ENCODE results near the gene TMEM260.
"Not testable (repeated sequence)": the region's sequence is repeated elsewhere in the genome, so short reads cannot be mapped to it uniquely, and the experiment has no call there.

TMEM260 gene

GRCh38 chr14:56590535-56590960 is 10.9 kb downstream of the TMEM260 start:
- in situ Hi-C loops (cut with MboI; ENCODE audit: low pct_unique_long_range_greater_than_20kb, low sequenced_read_pairs, unreplicated experiment), result no loop called here
- no peak for TF ChIP-seq CTCF (IDR thresholded peaks at IDR 0.05; ENCODE audit: extremely low read depth, insufficient read depth, missing control alignments)
- DNase-seq (ENCODE audit: low spot score), result no peak

GRCh38 chr14:56592746-56593544 is 13.3 kb downstream of the TMEM260 start:
- DNase-seq (ENCODE audit: low spot score), result no peak
- no peak for TF ChIP-seq CTCF (IDR thresholded peaks at IDR 0.05; ENCODE audit: extremely low read depth, insufficient read depth, missing control alignments)
- in situ Hi-C loops (cut with MboI; ENCODE audit: low pct_unique_long_range_greater_than_20kb, low sequenced_read_pairs, unreplicated experiment), result no loop called here

- in situ Hi-C loops (cut with MboI; ENCODE audit: low pct_unique_long_range_greater_than_20kb, low sequenced_read_pairs, unreplicated experiment), result no loop called here
- no peak for TF ChIP-seq CTCF (IDR thresholded peaks at IDR 0.05; ENCODE audit: extremely low read depth, insufficient read depth, missing control alignments)
Measured at GRCh38 chr14:56594428-56594827, 14.8 kb downstream of the TMEM260 start.

GRCh38 chr14:56598519-56598918 is 18.9 kb downstream of the TMEM260 start:
- TF ChIP-seq CTCF (IDR thresholded peaks at IDR 0.05; ENCODE audit: extremely low read depth, insufficient read depth, missing control alignments), result no peak
- DNase-seq (ENCODE audit: low spot score), result no peak
- in situ Hi-C loops (cut with MboI; ENCODE audit: low pct_unique_long_range_greater_than_20kb, low sequenced_read_pairs, unreplicated experiment), result no loop called here

More at GRCh38 chr14:56594428-56594827, 14.8 kb downstream of the TMEM260 start:
- DNase-seq (ENCODE audit: low spot score), result no peak

GRCh38 chr14:56603648-56604047 is 24.1 kb downstream of the TMEM260 start:
- in situ Hi-C loops (cut with MboI; ENCODE audit: low pct_unique_long_range_greater_than_20kb, low sequenced_read_pairs, unreplicated experiment), result no loop called here
- no peak for TF ChIP-seq CTCF (IDR thresholded peaks at IDR 0.05; ENCODE audit: extremely low read depth, insufficient read depth, missing control alignments)
- DNase-seq (ENCODE audit: low spot score), result no peak

- no peak for DNase-seq (ENCODE audit: low spot score)
- in situ Hi-C loops (cut with MboI; ENCODE audit: low pct_unique_long_range_greater_than_20kb, low sequenced_read_pairs, unreplicated experiment), result no loop called here
- TF ChIP-seq CTCF (IDR thresholded peaks at IDR 0.05; ENCODE audit: extremely low read depth, insufficient read depth, missing control alignments), result no peak
Measured at GRCh38 chr14:56608689-56609088, 29.1 kb downstream of the TMEM260 start.

GRCh38 chr14:56611663-56612062 is 32.1 kb downstream of the TMEM260 start:
- DNase-seq (ENCODE audit: low spot score); in situ Hi-C loops (cut with MboI; ENCODE audit: low pct_unique_long_range_greater_than_20kb, low sequenced_read_pairs, unreplicated experiment): not testable (repeated sequence)
